ENCODE measurements around the gene CYP19A1. TPM values are rescaled to one million over a fixed set of nuclear protein-coding genes. Genes with fewer than 3 reads are reported as not detected.
A peak's percentile ranks its signal among the peaks of the same experiment; 100 is the strongest.
"Not testable (repeated sequence)": the region's sequence is repeated elsewhere in the genome, so short reads cannot be mapped to it uniquely, and the experiment has no call there.

The CYP19A1 gene
- total RNA-seq, 1 experiment from 2014 or later, result 0.69 TPM

GRCh38 chr15:51289290-51289689, 49.1 kb downstream of the CYP19A1 start:
- DNase-seq, result no peak
- Histone ChIP-seq H3K36me3 (no peaks in the 10 kb centered on the region), H3K4me3 (no peak overlapping the region), H3K27me3 (no peaks in the 10 kb centered on the region), H3K9me3 (no peaks in the 10 kb centered on the region)

- Histone ChIP-seq H3K27me3 (no peaks in the 10 kb centered on the region), H3K9me3 (no peaks in the 10 kb centered on the region), H3K4me3 (no peak overlapping the region), H3K36me3 (no peaks in the 10 kb centered on the region)
- DNase-seq, result peak; percentile 56
These were observed 50.0 kb downstream of the CYP19A1 start for GRCh38 chr15:51288143-51289065.

- H3K9me3 ChIP-seq, result no peaks in the 10 kb centered on the region
- H3K4me3 ChIP-seq, result no peak overlapping the region
- peak; percentile 4 for DNase-seq
- H3K27me3 ChIP-seq, result no peaks in the 10 kb centered on the region
- no peaks in the 10 kb centered on the region for H3K36me3 ChIP-seq
These were observed 51.6 kb downstream of the CYP19A1 start for GRCh38 chr15:51286816-51287215.

GRCh38 chr15:51285399-51285798, 53.0 kb downstream of the CYP19A1 start:
- no peaks in the 10 kb centered on the region for H3K9me3 ChIP-seq
- H3K27me3 ChIP-seq, result no peaks in the 10 kb centered on the region
- H3K4me3 ChIP-seq, result no peak overlapping the region
- no peak for DNase-seq
- no peaks in the 10 kb centered on the region for H3K36me3 ChIP-seq

- no peaks in the 10 kb centered on the region for H3K9me3 ChIP-seq
- H3K4me3 ChIP-seq, result no peak overlapping the region
- H3K27me3 ChIP-seq, result no peaks in the 10 kb centered on the region
- H3K36me3 ChIP-seq, result no peaks in the 10 kb centered on the region
- no peak for DNase-seq
These were observed 53.5 kb downstream of the CYP19A1 start for GRCh38 chr15:51284871-51285270.

- peaks cover 7% of the 10 kb centered on the region; the same call in 1 of the 2 replicates for H3K27me3 ChIP-seq
- no peak for DNase-seq
- no peaks in the 10 kb centered on the region for H3K9me3 ChIP-seq
- H3K4me3 ChIP-seq, result no peak overlapping the region
- H3K36me3 ChIP-seq, result no peaks in the 10 kb centered on the region
These were observed 55.4 kb downstream of the CYP19A1 start for GRCh38 chr15:51283026-51283425.

- H3K36me3 ChIP-seq, H3K4me3 ChIP-seq, H3K27me3 ChIP-seq, H3K9me3 ChIP-seq, DNase-seq: not testable (repeated sequence)
These were observed 56.2 kb downstream of the CYP19A1 start for GRCh38 chr15:51282241-51282640.

- Histone ChIP-seq H3K4me3 (no peak overlapping the region), H3K9me3 (no peaks in the 10 kb centered on the region), H3K27me3 (peaks cover 12% of the 10 kb centered on the region), H3K36me3 (no peaks in the 10 kb centered on the region)
- peak; percentile 46 for DNase-seq
These were observed 56.9 kb downstream of the CYP19A1 start for GRCh38 chr15:51281368-51281967.

GRCh38 chr15:51280838-51281237, 57.6 kb downstream of the CYP19A1 start:
- DNase-seq, result no peak
- H3K36me3 ChIP-seq, result no peaks in the 10 kb centered on the region

GRCh38 chr15:51279391-51279790, 59.0 kb downstream of the CYP19A1 start:
- Histone ChIP-seq H3K9me3 (no peaks in the 10 kb centered on the region), H3K27me3 (peaks cover 14% of the 10 kb centered on the region), H3K36me3 (no peaks in the 10 kb centered on the region), H3K4me3 (no peak overlapping the region)
- no peak for DNase-seq

More at GRCh38 chr15:51280838-51281237, 57.6 kb downstream of the CYP19A1 start:
- H3K27me3 ChIP-seq, result peaks cover 14% of the 10 kb centered on the region
- H3K4me3 ChIP-seq, result no peak overlapping the region
- H3K9me3 ChIP-seq, result no peaks in the 10 kb centered on the region

GRCh38 chr15:51277101-51277500, 61.3 kb downstream of the CYP19A1 start:
- H3K36me3 ChIP-seq, result no peaks in the 10 kb centered on the region
- H3K9me3 ChIP-seq, result no peaks in the 10 kb centered on the region
- DNase-seq, result no peak
- H3K27me3 ChIP-seq, result peaks cover 14% of the 10 kb centered on the region
- no peak overlapping the region for H3K4me3 ChIP-seq

GRCh38 chr15:51274956-51275355, 63.4 kb downstream of the CYP19A1 start:
- no peaks in the 10 kb centered on the region for H3K36me3 ChIP-seq
- H3K4me3 ChIP-seq, result no peak overlapping the region
- H3K9me3 ChIP-seq, result no peaks in the 10 kb centered on the region
- peaks cover 14% of the 10 kb centered on the region for H3K27me3 ChIP-seq
- DNase-seq, result no peak

GRCh38 chr15:51270706-51271105, 67.7 kb downstream of the CYP19A1 start:
- Histone ChIP-seq H3K9me3 (no peaks in the 10 kb centered on the region), H3K4me3 (no peak overlapping the region), H3K27me3 (peaks cover 12% of the 10 kb centered on the region; the same call in 1 of the 2 replicates), H3K36me3 (no peaks in the 10 kb centered on the region)
- DNase-seq, result no peak

GRCh38 chr15:51269496-51269895, 68.9 kb downstream of the CYP19A1 start:
- no peaks in the 10 kb centered on the region for H3K36me3 ChIP-seq
- no peaks in the 10 kb centered on the region for H3K9me3 ChIP-seq
- no peak for DNase-seq
- peaks cover 12% of the 10 kb centered on the region; the same call in 1 of the 2 replicates for H3K27me3 ChIP-seq
- H3K4me3 ChIP-seq, result no peak overlapping the region

- Histone ChIP-seq H3K4me3 (peak overlapping the region; percentile 50), H3K36me3 (no peaks in the 10 kb centered on the region), H3K27me3 (peaks cover 12% of the 10 kb centered on the region; the same call in 1 of the 2 replicates), H3K9me3 (peaks cover 4% of the 10 kb centered on the region)
- peak; percentile 34 for DNase-seq
These were observed 70.7 kb downstream of the CYP19A1 start for GRCh38 chr15:51267703-51268083.

- Histone ChIP-seq H3K36me3 (no peaks in the 10 kb centered on the region), H3K9me3 (peaks cover 7% of the 10 kb centered on the region), H3K4me3 (peak overlapping the region; percentile 50), H3K27me3 (peaks cover 12% of the 10 kb centered on the region; the same call in 1 of the 2 replicates)
- peak; percentile 26 for DNase-seq
These were observed 71.2 kb downstream of the CYP19A1 start for GRCh38 chr15:51267051-51267702.

- Histone ChIP-seq H3K27me3 (peaks cover 12% of the 10 kb centered on the region; the same call in 1 of the 2 replicates), H3K4me3 (peak overlapping the region; percentile 50)
- DNase-seq, result no peak
These were observed 71.7 kb downstream of the CYP19A1 start for GRCh38 chr15:51266656-51267050.

More at GRCh38 chr15:51266656-51267050, 71.7 kb downstream of the CYP19A1 start:
- peaks cover 8% of the 10 kb centered on the region for H3K9me3 ChIP-seq
- no peaks in the 10 kb centered on the region for H3K36me3 ChIP-seq

Measured in MG63 (cell line).